SK-N-SH (cell line): ENCODE data around the gene CCN6. TPM values are rescaled to one million over a fixed set of nuclear protein-coding genes. Genes with fewer than 3 reads are reported as not detected.

ENCODE experiments used
- CTCF ChIA-PET: fragments of 300-600, 350-600 bp; formaldehyde crosslinking; extraction: SDS; loops from one replicate; lab custom pipeline; 2021; lab: Yijun Ruan, JAX
- POLR2A ChIA-PET: fragments of 350-600 bp; sonication (Branson Sonifier 250); formaldehyde crosslinking; extraction: SDS; loops from one replicate; lab custom pipeline; 2020; ENCODE audit warnings: antibody characterized with exemption, inconsistent platforms; lab: Yijun Ruan, JAX
- DNase-seq: peaks from one replicate; pipeline ENCODE4 v3.0.0; 2012
- H2AFZ ChIP-seq: fragments of 200-600 bp; sonication (generic); 2 replicates; pipeline ENCODE4 v1.8.1; 2016; ENCODE audit warnings: antibody characterized with exemption, mild to moderate bottlenecking, low read depth
- H3F3A ChIP-seq: fragments of 200-600 bp; sonication (generic); replicated peaks from 2 replicates; pipeline ENCODE3; 2016; ENCODE audit warnings: antibody characterized with exemption, mild to moderate bottlenecking; ENCODE audit not compliant: insufficient read depth
- H3K27ac ChIP-seq, 2 experiments: fragments of 200-500 bp in 1 of 2; fragments of 200-600 bp in 1 of 2; sonication (Bioruptor generic) in 1 of 2; sonication (generic), shearing (Covaris generic) in 1 of 2; 2 replicates each; pipeline versions ENCODE4 v1.5.1 to v1.6.1; 2014 to 2016; ENCODE audit warnings: low read depth in 2 of 2, inconsistent platforms in 1 of 2, low read length in 1 of 2, mild to moderate bottlenecking in 1 of 2, mixed read lengths in 1 of 2
- H3K27me3 ChIP-seq: fragments of 200-600 bp; sonication (generic), shearing (Covaris generic); 2 replicates; pipeline ENCODE4 v1.6.1; 2016; ENCODE audit warnings: mixed run types; ENCODE audit not compliant: insufficient read depth
- H3K36me3 ChIP-seq, 2 experiments: fragments of 200-500 bp in 1 of 2; fragments of 200-600 bp in 1 of 2; sonication (Bioruptor generic) in 1 of 2; sonication (generic) in 1 of 2; replicated peaks in 1 of 2; 2 replicates each; pipeline versions ENCODE3 to v1.5.1; 2014 to 2016; ENCODE audit warnings: low read length in 1 of 2, mild to moderate bottlenecking in 1 of 2; ENCODE audit not compliant: insufficient read depth in 2 of 2, control insufficient read depth in 1 of 2
- H3K4me1 ChIP-seq, 2 experiments: fragments of 200-500 bp in 1 of 2; fragments of 200-600 bp in 1 of 2; sonication (Bioruptor generic) in 1 of 2; sonication (generic), shearing (Covaris generic) in 1 of 2; 2 replicates each; pipeline versions ENCODE4 v1.5.1 to v1.6.1; 2014 to 2016; ENCODE audit warnings: low read depth in 1 of 2, low read length in 1 of 2, mixed run types in 1 of 2; ENCODE audit not compliant: insufficient read depth in 2 of 2, control insufficient read depth in 1 of 2
- H3K4me2 ChIP-seq: fragments of 200-600 bp; sonication (generic), shearing (Covaris generic); 2 replicates; pipeline ENCODE4 v1.6.1; 2017; ENCODE audit warnings: mixed run types
- H3K4me3 ChIP-seq, 2 experiments: fragments of 200-500 bp in 1 of 2; fragments of 200-600 bp in 1 of 2; sonication (Bioruptor generic) in 1 of 2; sonication (generic), shearing (Covaris generic) in 1 of 2; 2 replicates each; pipeline versions ENCODE4 v1.5.1 to v1.8.1; 2014 to 2016; ENCODE audit warnings: low read depth in 2 of 2, inconsistent platforms in 1 of 2, low read length in 1 of 2, mild to moderate bottlenecking in 1 of 2, mixed read lengths in 1 of 2, moderate library complexity in 1 of 2
- H3K79me2 ChIP-seq: fragments of 200-600 bp; sonication (generic); 2 replicates; pipeline ENCODE4 v1.8.1; 2017; ENCODE audit warnings: mild to moderate bottlenecking; ENCODE audit not compliant: insufficient read depth
- H3K9ac ChIP-seq: fragments of 200-600 bp; sonication (generic); 2 replicates; pipeline ENCODE4 v1.6.1; 2017; ENCODE audit warnings: mixed run types
- H3K9me2 ChIP-seq: fragments of 200-600 bp; sonication (generic); 2 replicates; pipeline ENCODE4 v1.6.1; 2017; ENCODE audit warnings: mixed run types
- H3K9me3 ChIP-seq: fragments of 200-600 bp; sonication (generic); 2 replicates; pipeline ENCODE4 v1.6.1; 2017; ENCODE audit warnings: mixed run types, mild to moderate bottlenecking, moderate library complexity
- H4K20me1 ChIP-seq: fragments of 200-600 bp; sonication (generic); 2 replicates; pipeline ENCODE4 v1.6.1; 2017; ENCODE audit warnings: mild to moderate bottlenecking, mixed run types; ENCODE audit not compliant: insufficient read depth
- ELF1 ChIP-seq: IDR thresholded peaks from 2 replicates; pipeline ENCODE4 v1.4.0; 2012
- EP300 ChIP-seq, 2 experiments: IDR thresholded peaks; 2 replicates each; pipeline versions ENCODE4 v1.4.0 to v1.6.1; 2012; ENCODE audit warnings: borderline replicate concordance in 1 of 2, low read depth in 1 of 2, low read length in 1 of 2
- JUND ChIP-seq: IDR thresholded peaks from 2 replicates; pipeline ENCODE4 v1.4.0; 2012
- RAD21 ChIP-seq: IDR thresholded peaks from 2 replicates; pipeline ENCODE4 v1.6.1; 2012; ENCODE audit warnings: mild to moderate bottlenecking, low read length
- RCOR1 ChIP-seq: fragments of 150-350 bp; IDR thresholded peaks from 2 replicates; pipeline ENCODE4 v1.6.1; 2017; ENCODE audit warnings: antibody characterized with exemption, low read length
- RFX5 ChIP-seq: IDR thresholded peaks from 2 replicates; pipeline ENCODE4 v1.6.1; 2012; ENCODE audit warnings: mild to moderate bottlenecking, improper control_type of control experiment, low read length
- SIN3A ChIP-seq: IDR thresholded peaks from 2 replicates; pipeline ENCODE4 v1.6.1; 2012; ENCODE audit warnings: low read depth, mild to moderate bottlenecking, low read length, moderate library complexity, borderline replicate concordance
- SMC3 ChIP-seq: IDR thresholded peaks from 2 replicates; pipeline ENCODE4 v1.6.1; 2012; ENCODE audit warnings: low read depth, low read length, improper control_type of control experiment
- TEAD4 ChIP-seq: IDR thresholded peaks from 2 replicates; pipeline ENCODE4 v1.4.0; 2012; ENCODE audit warnings: mild to moderate bottlenecking, borderline replicate concordance; ENCODE audit not compliant: insufficient read depth
- YY1 ChIP-seq: IDR thresholded peaks from 2 replicates; pipeline ENCODE4 v1.4.0; 2012; ENCODE audit warnings: low read depth, mild to moderate bottlenecking
- WGBS: methylation state at CpG from one replicate; pipeline ENCODE4 v1.1.6; 2017; ENCODE audit warnings: low lambda C conversion rate; 5-methylcytosine and 5-hydroxymethylcytosine counted together
- polyA plus RNA-seq, 3 experiments: library from polyadenylated mRNA; depleted of rRNA; stranded (reverse); fragments of >200 nt; gene quantifications; 2 replicates each; pipeline ENCODE4 v1.2.3, GENCODE V29; 2012
- TF ChIP-seq, protein P1 (sequence below): IDR thresholded peaks from 2 replicates; pipeline ENCODE4 v1.4.0; 2012; ENCODE audit warnings: low read depth, borderline replicate concordance
- TF ChIP-seq, protein P2 (sequence below): fragments of 200-600 bp; sonication (generic); IDR thresholded peaks from 2 replicates; pipeline ENCODE4 v1.6.1; 2017; ENCODE audit warnings: antibody characterized with exemption, mild to moderate bottlenecking, moderate library complexity
- TF ChIP-seq, protein P3 (sequence below): fragments of 150-350 bp; IDR thresholded peaks from 2 replicates; pipeline ENCODE4 v1.6.1; 2016; ENCODE audit warnings: mild to moderate bottlenecking, low read depth, low read length
- TF ChIP-seq, protein P4 (sequence below): fragments of 150-350 bp; IDR thresholded peaks from 2 replicates; pipeline ENCODE4 v1.6.1; 2017; ENCODE audit warnings: antibody characterized with exemption, low read length, low read depth, borderline replicate concordance

Gene CCN6
- polyA plus RNA-seq, 1 of the 3 experiments (the other 2 are of a cell fraction) = not detected

DNA sequence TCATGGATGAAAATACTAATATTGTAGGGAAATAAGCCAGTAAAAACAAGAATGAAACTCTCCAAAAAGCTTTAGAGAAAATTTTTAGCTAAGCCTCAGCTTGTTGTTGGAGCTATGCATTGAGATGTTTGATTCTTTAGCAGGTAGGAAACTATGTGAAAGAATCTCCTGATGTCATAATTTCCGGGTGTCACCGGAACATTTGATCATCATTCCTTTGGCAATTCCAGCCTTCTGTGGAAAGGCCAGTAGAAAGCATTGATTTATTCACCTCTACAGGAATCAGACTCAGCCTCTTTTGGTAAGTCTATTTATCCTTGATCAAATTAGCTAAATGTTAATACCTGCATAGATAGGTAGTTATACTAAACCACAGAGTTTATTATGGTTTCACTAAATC, 43.0 kb downstream of the CCN6 start:
- 78% methylated on average over 2 of the region's 2 CpGs for WGBS

More for the DNA sequence above, 43.0 kb downstream of the CCN6 start:
- Histone ChIP-seq H3K27me3 (no peaks in the 10 kb centered on the region), H3K79me2 (no peaks in the 10 kb centered on the region), H3K4me3 (no peak overlapping the region), H3K9ac (no peak overlapping the region), H3K27ac (no peak overlapping the region), H3K9me2 (no peaks in the 10 kb centered on the region), H3K36me3 (peaks cover 16 to 19% of the 10 kb centered on the region in 2 experiments), H4K20me1 (no peaks in the 10 kb centered on the region), H3K4me1 (no peaks in the 10 kb centered on the region), H3F3A (no peaks in the 10 kb centered on the region), H3K9me3 (no peaks in the 10 kb centered on the region), H3K4me2 (no peak overlapping the region), H2AFZ (no peak overlapping the region)
- CTCF ChIA-PET = interaction anchor here (1.3 to 2.2 kb wide), 2 partner anchors 10 to 66 kb away, joined by 3 to 9 read pairs; partner anchors contain the start of genes FAM229B and TUBE1
- DNase-seq = no peak
- POLR2A ChIA-PET = no interaction called here
- TF ChIP-seq, protein P1, sequence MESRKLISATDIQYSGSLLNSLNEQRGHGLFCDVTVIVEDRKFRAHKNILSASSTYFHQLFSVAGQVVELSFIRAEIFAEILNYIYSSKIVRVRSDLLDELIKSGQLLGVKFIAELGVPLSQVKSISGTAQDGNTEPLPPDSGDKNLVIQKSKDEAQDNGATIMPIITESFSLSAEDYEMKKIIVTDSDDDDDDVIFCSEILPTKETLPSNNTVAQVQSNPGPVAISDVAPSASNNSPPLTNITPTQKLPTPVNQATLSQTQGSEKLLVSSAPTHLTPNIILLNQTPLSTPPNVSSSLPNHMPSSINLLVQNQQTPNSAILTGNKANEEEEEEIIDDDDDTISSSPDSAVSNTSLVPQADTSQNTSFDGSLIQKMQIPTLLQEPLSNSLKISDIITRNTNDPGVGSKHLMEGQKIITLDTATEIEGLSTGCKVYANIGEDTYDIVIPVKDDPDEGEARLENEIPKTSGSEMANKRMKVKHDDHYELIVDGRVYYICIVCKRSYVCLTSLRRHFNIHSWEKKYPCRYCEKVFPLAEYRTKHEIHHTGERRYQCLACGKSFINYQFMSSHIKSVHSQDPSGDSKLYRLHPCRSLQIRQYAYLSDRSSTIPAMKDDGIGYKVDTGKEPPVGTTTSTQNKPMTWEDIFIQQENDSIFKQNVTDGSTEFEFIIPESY = no peak
- TF ChIP-seq EP300 (IDR thresholded peaks at IDR 0.05; ENCODE audit: borderline replicate concordance in 1 of 2, low read depth in 1 of 2, low read length in 1 of 2) (no peak), YY1 (no peak), JUND (no peak), RFX5 (no peak), RAD21 (no peak), RCOR1 (no peak), SMC3 (no peak), SIN3A (no peak), ELF1 (no peak), TEAD4 (no peak)
- TF ChIP-seq, protein P2, sequence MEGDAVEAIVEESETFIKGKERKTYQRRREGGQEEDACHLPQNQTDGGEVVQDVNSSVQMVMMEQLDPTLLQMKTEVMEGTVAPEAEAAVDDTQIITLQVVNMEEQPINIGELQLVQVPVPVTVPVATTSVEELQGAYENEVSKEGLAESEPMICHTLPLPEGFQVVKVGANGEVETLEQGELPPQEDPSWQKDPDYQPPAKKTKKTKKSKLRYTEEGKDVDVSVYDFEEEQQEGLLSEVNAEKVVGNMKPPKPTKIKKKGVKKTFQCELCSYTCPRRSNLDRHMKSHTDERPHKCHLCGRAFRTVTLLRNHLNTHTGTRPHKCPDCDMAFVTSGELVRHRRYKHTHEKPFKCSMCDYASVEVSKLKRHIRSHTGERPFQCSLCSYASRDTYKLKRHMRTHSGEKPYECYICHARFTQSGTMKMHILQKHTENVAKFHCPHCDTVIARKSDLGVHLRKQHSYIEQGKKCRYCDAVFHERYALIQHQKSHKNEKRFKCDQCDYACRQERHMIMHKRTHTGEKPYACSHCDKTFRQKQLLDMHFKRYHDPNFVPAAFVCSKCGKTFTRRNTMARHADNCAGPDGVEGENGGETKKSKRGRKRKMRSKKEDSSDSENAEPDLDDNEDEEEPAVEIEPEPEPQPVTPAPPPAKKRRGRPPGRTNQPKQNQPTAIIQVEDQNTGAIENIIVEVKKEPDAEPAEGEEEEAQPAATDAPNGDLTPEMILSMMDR = no peak
- TF ChIP-seq, protein P3, sequence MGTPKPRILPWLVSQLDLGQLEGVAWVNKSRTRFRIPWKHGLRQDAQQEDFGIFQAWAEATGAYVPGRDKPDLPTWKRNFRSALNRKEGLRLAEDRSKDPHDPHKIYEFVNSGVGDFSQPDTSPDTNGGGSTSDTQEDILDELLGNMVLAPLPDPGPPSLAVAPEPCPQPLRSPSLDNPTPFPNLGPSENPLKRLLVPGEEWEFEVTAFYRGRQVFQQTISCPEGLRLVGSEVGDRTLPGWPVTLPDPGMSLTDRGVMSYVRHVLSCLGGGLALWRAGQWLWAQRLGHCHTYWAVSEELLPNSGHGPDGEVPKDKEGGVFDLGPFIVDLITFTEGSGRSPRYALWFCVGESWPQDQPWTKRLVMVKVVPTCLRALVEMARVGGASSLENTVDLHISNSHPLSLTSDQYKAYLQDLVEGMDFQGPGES = no peak
- TF ChIP-seq, protein P4, sequence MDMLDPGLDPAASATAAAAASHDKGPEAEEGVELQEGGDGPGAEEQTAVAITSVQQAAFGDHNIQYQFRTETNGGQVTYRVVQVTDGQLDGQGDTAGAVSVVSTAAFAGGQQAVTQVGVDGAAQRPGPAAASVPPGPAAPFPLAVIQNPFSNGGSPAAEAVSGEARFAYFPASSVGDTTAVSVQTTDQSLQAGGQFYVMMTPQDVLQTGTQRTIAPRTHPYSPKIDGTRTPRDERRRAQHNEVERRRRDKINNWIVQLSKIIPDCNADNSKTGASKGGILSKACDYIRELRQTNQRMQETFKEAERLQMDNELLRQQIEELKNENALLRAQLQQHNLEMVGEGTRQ = no peak
